GM19463 (cell line): Measurements from ENCODE around the gene NUS1.
A peak's percentile ranks its signal among the peaks of the same experiment; 100 is the strongest.
"Not testable (repeated sequence)": the region's sequence is repeated elsewhere in the genome, so short reads cannot be mapped to it uniquely, and the experiment has no call there.

Experiments used
- ATAC-seq: cut with Tn5 transposase; IDR thresholded peaks from one replicate; pipeline ENCODE4 v1.9.1; 2021; ENCODE audit warnings: mild to moderate bottlenecking, moderate library complexity; ENCODE audit not compliant: unreplicated experiment

NUS1 gene

GRCh38 chr6:117674991-117675657 is at the start of gene NUS1:
NUS1 (plus strand) TSS chr6:117675469; CDS start chr6:117675671, 202 bp downstream.
- ATAC-seq, result peak; percentile 96

GRCh38 chr6:117627533-117627932 is 47.7 kb upstream of the NUS1 start:
- no peak for ATAC-seq

DNA sequence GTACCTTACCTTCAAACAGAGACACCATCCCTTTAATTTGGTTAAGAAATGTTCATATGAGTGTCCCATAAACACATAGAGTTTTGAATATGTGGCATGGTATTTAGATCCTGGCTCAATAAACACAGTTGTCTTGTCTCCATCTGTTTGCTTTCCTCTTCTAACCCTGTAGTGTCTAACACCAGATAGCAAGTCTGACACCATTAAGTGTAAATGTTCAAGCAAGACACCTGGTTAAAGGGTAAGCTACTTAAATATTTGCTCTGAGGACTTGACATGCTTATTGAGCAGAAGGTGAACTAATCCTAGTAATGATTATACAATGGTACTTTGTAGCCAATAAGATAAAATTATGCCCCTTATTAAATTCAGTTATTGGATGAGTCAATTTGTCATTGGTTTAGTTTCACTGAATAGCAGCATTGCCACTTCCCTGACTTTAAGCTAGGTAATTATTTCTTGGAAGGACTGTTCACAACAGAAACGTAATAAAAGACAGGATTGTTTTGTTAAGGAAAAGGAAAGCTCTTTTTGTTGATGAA is 46.1 kb upstream of the NUS1 start:
- no peak for ATAC-seq

DNA sequence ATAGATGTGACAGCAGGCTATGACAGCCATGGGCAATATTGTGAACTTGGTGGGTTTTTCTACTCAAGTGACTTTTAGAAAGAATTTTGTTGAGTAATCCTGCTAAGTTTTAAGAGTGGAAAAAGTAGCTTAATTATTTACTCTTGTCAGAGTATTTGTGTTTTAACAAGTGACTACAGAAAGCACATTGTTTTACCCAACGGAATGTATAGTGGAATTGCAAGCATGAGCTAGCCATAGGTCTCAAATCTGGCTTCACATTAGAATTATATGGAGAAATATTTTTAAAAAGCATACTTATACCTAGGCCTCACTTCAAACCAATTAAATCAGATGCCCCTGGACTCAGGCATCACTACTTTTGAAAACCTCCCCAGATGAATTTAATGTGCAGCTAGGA is 37.5 kb upstream of the NUS1 start:
- no peak for ATAC-seq

GRCh38 chr6:117642976-117643375 is 32.3 kb upstream of the NUS1 start:
- ATAC-seq, result no peak

DNA sequence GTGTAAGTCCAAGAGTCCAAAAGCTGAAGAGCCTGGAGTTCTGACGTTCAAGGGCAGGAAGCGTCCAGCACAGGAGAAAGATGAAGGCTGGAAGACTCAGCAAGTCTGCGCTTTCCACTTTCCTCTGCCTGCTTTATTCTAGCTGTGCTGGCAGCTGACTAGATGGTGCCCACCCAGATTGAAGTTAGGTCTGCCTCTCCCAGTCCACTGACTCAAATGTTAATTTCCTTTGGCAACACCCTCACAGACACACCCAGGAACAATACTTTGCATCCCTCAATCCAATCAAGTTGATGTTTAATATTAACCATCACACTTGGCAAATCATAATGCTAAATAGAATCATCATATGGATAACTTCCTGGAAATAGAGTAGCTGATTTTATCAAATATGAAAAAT is 23.3 kb upstream of the NUS1 start:
- ATAC-seq, result not testable (repeated sequence)

DNA sequence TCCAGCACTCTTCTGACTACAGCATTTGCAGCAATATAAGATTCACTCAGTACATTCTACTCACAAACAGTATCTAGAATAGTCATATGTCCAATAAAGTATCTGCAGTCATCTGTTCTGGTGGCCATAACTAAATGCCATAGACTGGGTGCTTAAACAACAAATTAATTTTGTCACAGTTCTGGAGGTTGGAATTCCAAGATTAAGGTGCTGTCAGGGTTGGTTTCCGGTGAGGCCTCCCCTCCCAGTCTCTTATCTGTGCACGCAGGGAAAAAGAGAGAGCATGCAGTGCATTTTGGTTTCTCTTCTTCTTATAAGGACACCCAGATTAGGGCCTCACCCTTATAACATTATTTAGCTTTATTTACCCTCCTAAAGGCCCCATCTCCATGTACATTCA is 21.3 kb upstream of the NUS1 start:
- no peak for ATAC-seq

DNA sequence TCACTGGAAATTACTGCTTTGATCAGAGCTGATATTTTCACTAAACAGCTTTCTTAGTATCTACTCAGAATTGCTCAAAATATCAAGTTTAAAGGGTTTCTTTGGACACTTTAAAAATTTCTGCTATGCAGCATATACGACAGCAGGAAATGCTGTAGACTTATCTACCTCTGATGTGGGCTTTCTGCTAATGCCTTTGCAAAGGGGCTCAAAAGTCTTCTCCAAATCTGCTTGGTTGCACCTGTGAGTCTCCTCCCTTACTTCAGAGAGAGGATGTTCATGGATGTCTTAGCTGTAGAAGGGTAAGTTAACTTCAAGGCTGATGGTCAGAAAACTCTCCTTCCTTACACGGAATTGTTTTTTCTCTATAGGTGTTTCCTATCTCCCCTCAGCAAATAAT is 19.9 kb upstream of the NUS1 start:
- ATAC-seq, result no peak

GRCh38 chr6:117666881-117667280 is 8.4 kb upstream of the NUS1 start:
- no peak for ATAC-seq

- no peak for ATAC-seq
Observed at GRCh38 chr6:117668736-117669135, 6.5 kb upstream of the NUS1 start.

DNA sequence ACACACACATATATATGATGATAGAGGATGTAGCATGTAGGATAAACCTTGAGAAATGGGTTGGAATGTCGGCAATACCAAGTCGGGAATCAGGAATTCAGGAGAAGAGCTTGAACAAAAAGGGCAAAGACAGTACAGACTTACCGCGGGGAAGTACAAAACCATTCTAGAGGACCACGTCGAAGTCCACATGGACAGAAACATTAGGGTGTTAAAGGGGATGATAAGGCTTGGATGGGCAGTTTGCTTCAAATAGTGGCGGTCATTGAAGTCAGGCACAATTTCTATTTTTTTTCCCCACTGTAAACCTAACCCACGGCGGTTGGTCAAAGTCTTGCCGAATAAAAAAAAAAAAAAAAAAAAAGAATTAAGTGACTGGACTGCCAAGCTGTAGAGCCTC is 766 bp upstream of the NUS1 start:
- no peak for ATAC-seq

DNA sequence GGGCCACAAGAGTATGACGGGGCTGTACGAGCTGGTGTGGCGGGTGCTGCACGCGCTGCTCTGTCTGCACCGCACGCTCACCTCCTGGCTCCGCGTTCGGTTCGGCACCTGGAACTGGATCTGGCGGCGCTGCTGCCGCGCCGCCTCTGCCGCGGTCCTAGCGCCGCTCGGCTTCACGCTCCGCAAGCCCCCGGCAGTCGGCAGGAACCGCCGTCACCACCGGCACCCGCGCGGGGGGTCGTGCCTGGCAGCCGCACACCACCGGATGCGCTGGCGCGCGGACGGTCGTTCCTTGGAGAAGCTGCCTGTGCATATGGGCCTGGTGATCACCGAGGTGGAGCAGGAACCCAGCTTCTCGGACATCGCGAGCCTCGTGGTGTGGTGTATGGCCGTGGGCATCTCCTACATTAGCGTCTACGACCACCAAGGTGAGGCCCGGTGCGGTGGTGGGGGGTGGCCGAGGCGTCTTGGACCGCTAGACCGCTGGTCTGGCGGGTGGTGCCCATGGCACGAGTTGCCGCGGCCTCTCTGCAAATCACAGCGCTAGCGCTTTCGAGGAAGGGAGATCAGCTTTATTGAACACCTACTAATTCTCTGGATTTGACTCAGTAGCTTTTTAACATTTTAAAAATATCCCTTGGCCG is 511 bp downstream of the NUS1 start:
- peak; percentile 15 for ATAC-seq

DNA sequence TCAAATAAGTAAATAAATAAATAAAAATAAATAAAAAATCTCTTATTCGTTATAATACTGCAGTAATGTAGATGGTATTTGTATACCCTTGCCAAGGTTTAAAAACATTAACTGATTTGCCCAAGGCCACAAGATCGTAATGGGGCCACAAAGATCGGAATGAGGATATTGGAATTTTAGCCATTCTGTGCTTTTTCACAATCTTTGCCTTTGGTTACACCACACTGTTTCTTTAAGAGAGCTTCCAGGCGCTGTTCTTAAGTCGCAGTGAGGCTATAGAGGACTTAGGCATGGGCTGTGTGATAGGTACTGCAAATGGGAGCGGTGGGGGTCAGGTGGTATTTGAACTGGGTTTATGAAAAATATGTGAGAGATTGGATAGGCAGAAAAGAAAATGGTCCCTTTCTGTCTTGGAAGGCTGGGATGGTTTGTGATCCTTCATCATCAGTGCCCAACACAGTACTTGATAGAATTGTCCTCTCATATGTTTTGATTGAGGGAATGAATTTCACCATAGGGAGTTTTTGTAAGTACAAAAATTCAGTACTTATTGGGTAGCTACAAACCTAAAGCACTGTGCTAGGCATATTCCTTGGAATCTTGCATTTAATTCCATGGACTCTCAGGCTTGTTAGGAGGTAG is 1.4 kb downstream of the NUS1 start:
- ATAC-seq, result no peak

- no peak for ATAC-seq
Observed at GRCh38 chr6:117677553-117678141, 2.4 kb downstream of the NUS1 start.

DNA sequence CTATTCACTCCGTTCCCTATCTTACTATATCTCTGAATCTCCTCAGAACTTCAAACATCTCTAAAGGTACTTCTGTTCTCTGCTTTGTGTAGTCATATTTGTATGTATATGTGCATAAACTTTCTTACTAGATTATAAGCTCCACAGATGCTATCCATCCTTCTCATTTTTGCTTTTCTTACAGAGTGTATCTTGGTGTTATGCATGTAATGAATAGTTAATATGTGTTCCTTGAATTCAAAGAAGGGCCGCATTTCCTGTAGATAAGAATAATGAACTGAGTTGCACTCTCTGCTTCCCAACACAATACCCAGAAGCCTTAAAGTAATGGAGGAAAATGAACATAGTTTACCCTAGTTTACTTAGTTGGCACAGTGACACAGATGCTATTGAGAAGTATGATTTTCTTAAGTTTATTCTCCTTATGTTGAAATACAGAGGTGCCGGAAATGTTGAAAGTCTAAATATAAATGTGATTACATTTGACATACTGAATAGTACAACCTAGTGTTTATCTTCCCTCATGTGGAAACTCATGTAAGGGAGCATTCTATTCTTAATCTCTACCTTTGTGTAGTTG is 6.0 kb downstream of the NUS1 start:
- ATAC-seq, result no peak

GRCh38 chr6:117684749-117685148 is 9.5 kb downstream of the NUS1 start:
- ATAC-seq, result no peak

DNA sequence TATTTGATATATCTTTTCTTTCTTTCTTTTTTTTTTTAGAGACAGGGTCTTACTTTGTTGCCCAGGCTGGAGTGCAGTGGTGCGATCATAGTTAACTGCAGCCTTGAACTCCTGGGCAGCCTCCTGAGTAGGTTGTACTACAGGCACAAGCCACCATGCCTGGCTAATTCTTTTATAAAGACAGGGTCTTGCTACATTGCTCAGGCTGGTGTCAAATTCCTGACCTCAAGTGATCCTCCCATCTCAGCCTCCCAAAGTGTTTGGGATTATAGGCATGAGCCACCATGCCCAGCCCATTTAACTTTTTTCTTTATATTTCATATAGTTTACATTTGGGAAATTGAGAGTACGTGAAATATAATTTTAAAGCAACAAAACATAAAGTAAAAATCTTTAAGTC is 10.1 kb downstream of the NUS1 start:
- ATAC-seq, result no peak

DNA sequence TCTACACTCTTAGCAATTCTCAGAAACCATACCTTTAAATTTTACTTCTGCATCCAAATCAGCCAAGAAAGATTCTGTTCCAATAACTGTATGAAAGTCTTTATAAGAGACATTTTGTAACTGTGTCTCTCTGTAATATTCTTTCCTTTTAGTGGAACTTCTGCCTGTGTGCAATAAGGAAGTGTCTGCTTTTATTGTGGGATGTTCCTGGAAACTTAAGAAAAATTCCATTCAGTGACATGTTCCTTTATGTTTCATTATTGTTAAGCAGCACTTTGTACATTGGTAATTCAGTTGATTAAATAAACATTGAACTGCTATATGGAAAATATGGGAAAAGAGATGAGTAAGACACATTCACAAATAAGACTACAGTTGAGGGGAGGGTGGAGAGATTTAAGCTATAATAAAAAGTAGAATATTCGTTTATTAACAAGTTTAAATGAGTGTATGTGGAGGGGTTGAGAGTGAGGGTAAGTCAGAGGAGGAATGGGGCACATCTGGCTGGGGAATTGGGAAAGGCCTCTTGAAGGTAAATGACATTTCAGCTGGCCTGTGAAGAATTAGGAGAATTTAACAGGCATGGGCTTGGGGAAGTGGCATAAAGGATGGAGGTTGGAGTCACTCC is 11.9 kb downstream of the NUS1 start:
- no peak for ATAC-seq

GRCh38 chr6:117689584-117689983 is 14.3 kb downstream of the NUS1 start:
- not testable (repeated sequence) for ATAC-seq

DNA sequence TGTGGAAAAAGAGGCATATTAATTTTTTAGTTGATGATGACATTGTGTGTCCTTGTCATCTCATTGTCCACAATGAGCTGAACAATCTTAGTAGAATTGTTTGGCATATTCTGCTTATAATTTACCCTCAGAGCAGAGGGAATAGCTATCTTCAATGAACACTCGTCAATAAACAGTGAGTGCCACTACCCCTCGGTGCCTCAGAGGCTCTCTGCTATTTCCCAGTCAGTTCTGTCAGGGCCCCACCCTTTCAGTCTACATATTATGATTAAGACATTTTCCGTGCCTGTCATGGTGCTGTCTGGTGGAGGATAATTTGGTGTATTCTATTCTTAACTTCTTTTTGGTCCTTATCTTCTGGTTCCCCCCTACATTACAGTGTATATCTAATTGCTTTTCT is 31.2 kb downstream of the NUS1 start:
- ATAC-seq, result no peak
